CD4-positive, alpha-beta T cell (primary cell): ENCODE data around the gene ATAD3C. TPM values are rescaled to one million over a fixed set of nuclear protein-coding genes. Genes with fewer than 3 reads are reported as not detected.

Source experiments
- ATAC-seq: fragments of 200-7000 bp; cut with Tn5 transposase; one replicate; pipeline ENCODE4 v1.10.0; 2022; ENCODE audit warnings: mild to moderate bottlenecking; ENCODE audit not compliant: poor library complexity
- CTCF ChIA-PET: fragments of 350-600 bp; sonication (Branson Sonifier 250); formaldehyde crosslinking; loops from one replicate; lab custom pipeline; 2021; ENCODE audit warnings: antibody characterized with exemption, inconsistent platforms; lab: Charles Lee
- POLR2A ChIA-PET: fragments of 350-600 bp; sonication (Branson Sonifier 250); formaldehyde crosslinking; loops from one replicate; lab custom pipeline; 2021; ENCODE audit warnings: antibody characterized with exemption, inconsistent platforms; lab: Charles Lee
- DNase-seq, 14 experiments: peaks; one replicate each; pipeline ENCODE4 v3.0.0-alpha.2; 2013 to 2020; ENCODE audit warnings: mixed read lengths in 2 of 14
- H3K27ac ChIP-seq, 2 donors: one replicate each; pipeline versions ENCODE4 v1.5.1 to v1.7.0; 2013; ENCODE audit warnings: low read length in 2 of 2, low read depth in 1 of 2, mild to moderate bottlenecking in 1 of 2
- H3K27me3 ChIP-seq, 2 experiments: 1 replicate in 1 of 2; 2 replicates in 1 of 2; pipeline versions ENCODE4 v1.6.1 to v1.7.0; 2013; ENCODE audit warnings: low read length in 2 of 2, control low read depth in 1 of 2, mild to moderate bottlenecking in 1 of 2, moderate library complexity in 1 of 2; ENCODE audit not compliant: insufficient read depth in 2 of 2, control insufficient read depth in 1 of 2
- H3K36me3 ChIP-seq: one replicate; pipeline ENCODE4 v1.6.1; 2013; ENCODE audit warnings: low read length, control low read depth; ENCODE audit not compliant: insufficient read depth
- H3K4me1 ChIP-seq: one replicate; pipeline ENCODE4 v1.6.1; 2013; ENCODE audit warnings: low read length, control low read depth; ENCODE audit not compliant: insufficient read depth
- H3K4me3 ChIP-seq: one replicate; pipeline ENCODE4 v1.5.1; 2013; ENCODE audit warnings: mild to moderate bottlenecking, low read length, moderate library complexity
- H3K9me3 ChIP-seq, 2 experiments: 1 replicate in 1 of 2; 2 replicates in 1 of 2; pipeline versions ENCODE4 v1.6.1 to v1.7.0; 2013; ENCODE audit warnings: low read length in 2 of 2, mild to moderate bottlenecking in 2 of 2, control low read depth in 1 of 2, moderate library complexity in 1 of 2; ENCODE audit not compliant: control insufficient read depth in 1 of 2, insufficient read depth in 1 of 2
- H3K27ac Mint-ChIP-seq: one replicate; pipeline ENCODE4 v1.8.0; 2020; ENCODE audit warnings: mixed read lengths
- H3K27me3 Mint-ChIP-seq: one replicate; pipeline ENCODE4 v1.8.0; 2021; ENCODE audit warnings: mixed read lengths
- H3K36me3 Mint-ChIP-seq: one replicate; pipeline ENCODE4 v1.8.0; 2021; ENCODE audit warnings: low read depth, mixed read lengths
- H3K4me1 Mint-ChIP-seq: one replicate; pipeline ENCODE4 v1.8.0; 2021; ENCODE audit warnings: low read depth, mixed read lengths
- H3K4me3 Mint-ChIP-seq: one replicate; pipeline ENCODE4 v1.8.0; 2020; ENCODE audit warnings: mild to moderate bottlenecking, mixed read lengths
- H3K9me3 Mint-ChIP-seq: one replicate; pipeline ENCODE4 v1.8.0; 2020; ENCODE audit warnings: mixed read lengths
- CTCF ChIP-seq: fragments of 200-600 bp; IDR thresholded peaks from one replicate; pipeline ENCODE4 v1.8.0; 2022; ENCODE audit warnings: antibody characterized with exemption, mild to moderate bottlenecking
- intact Hi-C, 2 experiments: fragments of 100-400 bp; cut with DNase I in 1 of 2; cut with micrococcal nuclease in 1 of 2; formaldehyde crosslinking; loops; one replicate each; pipeline versions ENCODE4 v1.15.1 to v1.9.0; 2023 to 2025; cut with DNase I, micrococcal nuclease
- total RNA-seq, 174 experiments: library from RNA in 2 of 174; stranded (reverse) in 2 of 174; gene quantifications; one replicate each; pipeline ENCODE4 v1.2.3 and lab custom pipeline; 2021 to 2026

Gene ATAD3C
- total RNA-seq, 2 experiments from 2014 or later, result 0.28 to 0.74 TPM

GRCh38 chr1:1403653-1404052 lies 45.8 kb upstream of the ATAD3C start:
- Histone ChIP-seq H3K4me1 (peaks cover 61% of the 10 kb centered on the region), H3K9me3 (no peaks in the 10 kb centered on the region), H3K36me3 (peaks cover 56% of the 10 kb centered on the region), H3K27ac (no peak overlapping the region), H3K27me3 (no peaks in the 10 kb centered on the region), H3K4me3 (no peak overlapping the region)
- intact Hi-C loops, result no loop called here
- Mint-ChIP-seq H3K27ac (peak overlapping the region; percentile 78), H3K4me3 (peak overlapping the region; percentile 94), H3K36me3 (peaks cover 68% of the 10 kb centered on the region), H3K9me3 (no peaks in the 10 kb centered on the region), H3K4me1 (peaks cover 50% of the 10 kb centered on the region), H3K27me3 (no peaks in the 10 kb centered on the region)
- CTCF ChIA-PET, result interaction anchor here (0.7 to 1.4 kb wide), 2 partner anchors 13 to 101 kb away, joined by 3 read pairs; no protein-coding TSS in a partner anchor
- POLR2A ChIA-PET, result no interaction called here
- no peak for DNase-seq
- no peak for ATAC-seq
- TF ChIP-seq CTCF, result no peak

GRCh38 chr1:1406101-1406820 lies 43.2 kb upstream of the ATAD3C start:
- H3K4me1 ChIP-seq, result peaks cover 50% of the 10 kb centered on the region
- H3K27me3 Mint-ChIP-seq, result no peaks in the 10 kb centered on the region
- ChIA-PET POLR2A (interaction anchor here (0.6 to 5.3 kb wide), 4 partner anchors 31 to 392 kb away, joined by 3 to 39 read pairs (median 7); partner anchors contain the start of genes AURKAIP1 and MIB2), CTCF (interaction anchor here (2.4 kb wide), 1 partner anchor 31 kb away, joined by 7 read pairs; the partner anchor contains the start of gene AURKAIP1)
- peaks cover 51% of the 10 kb centered on the region for H3K36me3 Mint-ChIP-seq
- H3K4me3 ChIP-seq, result peak overlapping the region; percentile 92
- DNase-seq (peak in 1 of 14 experiments; percentile 46), ATAC-seq (no peak)
- no peaks in the 10 kb centered on the region for H3K9me3 ChIP-seq
- H3K9me3 Mint-ChIP-seq, result no peaks in the 10 kb centered on the region
- intact Hi-C loops, result loop anchor here in 1 of 2 experiments (2.0 kb wide), 2 partner anchors 31 to 289 kb away; partner anchors contain the start of genes AURKAIP1 and C1orf159
- peak overlapping the region; percentile 91 for H3K27ac Mint-ChIP-seq
- peaks cover 46% of the 10 kb centered on the region for H3K36me3 ChIP-seq
- peaks cover 39% of the 10 kb centered on the region for H3K4me1 Mint-ChIP-seq
- H3K27me3 ChIP-seq, result no peaks in the 10 kb centered on the region
- no peak for TF ChIP-seq CTCF
- H3K4me3 Mint-ChIP-seq, result peak overlapping the region; percentile 94
- peak overlapping the region; percentile 80 to 88 for H3K27ac ChIP-seq

- Histone ChIP-seq H3K36me3 (peaks cover 38% of the 10 kb centered on the region), H3K27ac (peak within 1 kb of the TSS; percentile 80 to 88), H3K4me1 (peaks cover 44% of the 10 kb centered on the region), H3K4me3 (peak within 1 kb of the TSS; percentile 92), H3K27me3 (no peaks in the 10 kb centered on the region), H3K9me3 (no peaks in the 10 kb centered on the region)
- Mint-ChIP-seq H3K27ac (peak within 1 kb of the TSS; percentile 91), H3K4me1 (peaks cover 34% of the 10 kb centered on the region), H3K4me3 (peak within 1 kb of the TSS; percentile 94), H3K36me3 (peaks cover 43% of the 10 kb centered on the region), H3K9me3 (no peaks in the 10 kb centered on the region), H3K27me3 (no peaks in the 10 kb centered on the region)
- POLR2A ChIA-PET, result interaction anchor here (0.6 to 5.3 kb wide), 6 partner anchors 8 to 393 kb away, joined by 3 to 45 read pairs (median 7); partner anchors contain the start of genes AURKAIP1, CCNL2, MIB2 and UBE2J2
- TF ChIP-seq CTCF, result no peak
- intact Hi-C loops, result loop anchor here (1.0 to 2.0 kb wide), 5 partner anchors 8 to 290 kb away; partner anchors contain the start of genes AURKAIP1 (in 2 of the 2), B3GALT6 (in 1 of the 2), C1orf159 (in 1 of the 2) and CCNL2 (in 1 of the 2)
- CTCF ChIA-PET, result interaction anchor here (1.0 to 2.4 kb wide), 4 partner anchors 14 to 98 kb away, joined by 3 to 7 read pairs (median 4); partner anchors contain the start of gene AURKAIP1
- DNase-seq (peak; percentile 93 to 99 (median 95)), ATAC-seq (peak; percentile 94)
Observed at GRCh38 chr1:1406821-1407635, 42.5 kb upstream of the ATAD3C start, which contains the start of gene MRPL20. Gene MRPL20, minus strand, starts transcription at chr1:1407293. Its CDS starts 76 bp downstream, at chr1:1407217.
